NCI-H524 treated with DMSO at 0.1 percent for 48 hours (cell line): ENCODE data around the gene TEDDM1.
"Not testable (repeated sequence)": the region's sequence is repeated elsewhere in the genome, so short reads cannot be mapped to it uniquely, and the experiment has no call there.

Experiments
- DNase-seq: peaks from one replicate; lab custom pipeline; 2025; lab: John Stamatoyannopoulos, UW

Gene TEDDM1

DNA sequence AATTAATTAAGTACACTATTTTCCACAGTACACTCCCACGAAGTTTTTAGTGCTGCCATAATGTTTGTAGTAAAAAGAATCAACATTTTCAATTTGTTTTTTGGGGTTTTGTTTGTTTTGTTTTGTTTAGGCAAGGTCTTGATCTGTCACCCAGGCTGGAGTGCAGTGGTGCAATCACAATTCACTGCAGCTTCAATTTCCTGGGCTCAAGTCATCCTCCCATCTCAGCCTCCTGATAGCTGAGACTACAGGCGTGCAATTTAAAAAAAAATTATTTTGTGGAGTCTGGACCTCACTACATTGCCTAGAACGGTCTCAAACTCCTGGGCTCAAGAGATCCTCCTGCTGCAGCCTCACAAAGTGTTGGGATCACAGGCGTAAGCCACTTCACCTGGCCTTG lies 20.3 kb downstream of the TEDDM1 start:
- DNase-seq = no peak

DNA sequence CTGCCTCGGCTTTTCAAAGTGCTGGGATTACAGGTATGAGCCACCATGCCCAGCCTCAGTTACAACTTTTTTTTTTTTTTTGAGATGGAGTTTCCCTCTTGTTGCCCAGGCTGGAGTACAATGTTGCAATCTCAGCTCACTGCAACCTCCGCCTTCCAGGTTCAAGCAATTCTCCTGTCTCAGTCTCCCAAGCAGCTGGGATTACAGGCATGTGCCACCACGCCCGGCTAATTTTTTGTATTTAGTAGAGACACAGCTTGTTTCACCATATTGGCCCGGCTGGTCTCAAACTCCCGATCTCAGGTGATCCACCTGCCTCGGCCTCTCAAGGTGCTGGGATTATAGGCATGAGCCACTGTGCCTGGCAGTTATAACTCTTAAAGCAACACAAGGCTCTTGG lies 20.7 kb downstream of the TEDDM1 start:
- not testable (repeated sequence) for DNase-seq

DNA sequence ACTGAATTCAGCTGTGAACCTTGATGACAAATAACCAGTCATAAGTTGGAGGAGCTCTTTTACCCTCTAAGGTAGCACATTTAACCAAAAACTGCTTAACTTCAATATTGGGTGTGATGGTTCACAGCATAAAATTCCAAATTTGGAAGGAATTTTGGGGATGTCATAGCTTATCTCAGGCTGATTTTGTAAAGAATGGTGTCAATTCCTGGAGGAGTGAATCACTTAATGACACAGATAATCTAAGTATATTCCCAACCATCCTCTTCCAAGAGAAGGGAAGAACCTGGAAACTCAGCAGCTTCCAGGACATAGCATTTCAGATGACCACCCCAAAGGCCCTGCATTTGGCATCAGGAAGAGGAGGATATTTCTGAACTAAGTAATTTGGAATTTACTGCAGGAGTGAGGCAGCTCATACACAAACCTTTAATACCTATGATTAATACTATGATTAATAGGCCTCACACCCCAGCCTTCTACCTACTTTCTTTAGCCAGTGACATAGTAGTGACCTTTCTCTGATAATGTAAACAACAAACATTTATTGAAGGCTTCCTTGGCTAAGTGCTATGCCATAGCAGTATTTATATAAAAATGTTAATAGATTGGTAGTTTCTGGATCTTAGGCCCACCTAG lies 23.4 kb downstream of the TEDDM1 start:
- DNase-seq = no peak

DNA sequence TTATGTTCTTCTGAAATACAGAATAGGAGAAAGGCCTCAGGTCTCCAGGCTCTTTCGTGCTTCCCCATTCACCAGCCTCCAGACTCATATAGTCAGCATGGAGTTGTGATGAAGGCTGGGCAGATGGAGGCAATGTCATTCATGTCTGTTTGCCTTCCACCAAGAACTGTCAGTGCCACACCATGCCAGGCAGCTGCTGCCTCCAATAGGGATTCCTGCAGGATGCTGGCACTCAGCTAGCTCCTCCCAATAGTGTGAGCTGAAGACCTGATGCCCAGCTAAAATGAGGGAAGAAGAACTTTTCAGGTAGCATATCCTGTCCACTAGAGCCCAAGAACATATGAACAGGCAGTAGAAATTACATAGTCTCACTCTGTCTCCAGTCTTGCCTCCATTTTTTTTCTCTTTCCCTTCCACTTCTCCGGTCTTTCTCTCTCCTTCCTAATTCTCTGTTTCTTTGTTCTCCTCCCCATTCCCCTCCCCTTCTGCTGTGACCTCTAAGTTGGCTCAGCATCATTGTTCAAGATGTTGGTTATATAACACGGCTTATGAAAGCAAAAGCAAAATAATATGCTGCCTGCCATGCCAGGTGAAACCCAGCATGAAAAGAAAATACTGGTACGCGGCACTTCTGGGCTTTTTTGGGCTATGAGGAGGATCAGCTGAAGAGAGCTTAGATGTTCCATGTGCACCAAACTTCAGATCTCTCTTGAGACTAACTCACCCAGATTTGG lies 26.2 kb downstream of the TEDDM1 start:
- no peak for DNase-seq

DNA sequence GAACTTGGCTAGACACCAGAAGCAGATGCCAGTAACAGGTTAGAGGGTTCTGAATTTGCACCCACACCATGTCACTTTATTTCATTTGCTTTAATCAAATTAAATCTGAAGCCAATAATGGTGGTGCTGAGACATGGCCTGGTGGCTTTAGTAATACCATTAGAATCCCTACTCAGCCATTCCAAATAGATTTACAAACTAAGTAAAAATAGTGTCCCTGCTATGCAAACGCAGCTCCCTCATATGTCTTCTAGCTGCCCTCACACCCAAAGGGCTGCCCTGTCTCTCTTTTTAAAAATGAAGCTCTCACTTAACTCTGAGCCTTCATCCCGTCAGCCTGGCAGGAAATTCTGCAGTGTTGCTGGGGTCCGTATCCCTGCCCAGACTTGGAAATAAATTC lies 29.9 kb downstream of the TEDDM1 start:
- no peak for DNase-seq

DNA sequence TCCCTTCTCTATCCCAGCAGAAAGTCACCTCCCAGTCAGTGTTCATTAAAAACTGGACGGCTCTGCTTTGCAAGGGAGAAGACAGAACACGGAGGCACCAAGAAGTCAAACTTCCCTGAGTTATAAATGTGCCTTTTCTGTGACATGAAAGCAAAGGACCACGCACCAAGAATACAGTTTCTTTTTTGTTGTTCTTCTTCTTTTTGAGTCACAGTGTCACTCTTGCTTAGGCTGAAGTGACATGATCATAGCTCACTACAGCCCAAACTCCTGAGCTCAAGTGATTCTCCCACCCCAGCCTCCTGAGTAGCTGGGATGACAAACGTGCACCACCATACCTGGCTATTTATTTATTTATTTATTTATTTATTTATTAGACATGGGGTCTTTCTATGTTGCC lies 31.6 kb downstream of the TEDDM1 start:
- DNase-seq = no peak

DNA sequence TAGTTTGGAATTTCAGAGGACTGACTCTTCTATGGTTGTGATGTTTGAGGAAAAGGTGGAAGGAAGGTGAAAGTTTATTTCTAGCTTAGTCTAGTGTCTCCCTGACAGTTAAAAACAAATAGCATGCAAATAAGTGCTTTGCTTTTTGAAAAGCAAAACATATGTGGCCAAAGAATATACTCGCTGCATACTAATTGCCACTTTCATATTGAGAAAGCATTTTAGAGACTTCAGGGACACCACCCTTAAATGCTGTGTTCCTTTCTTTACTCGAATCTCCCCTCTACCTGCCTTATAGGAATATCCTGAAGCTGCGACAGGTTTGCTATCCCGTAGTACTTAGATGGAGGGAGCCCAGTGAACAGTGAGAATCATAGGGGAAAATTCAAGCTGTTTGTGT lies 32.1 kb downstream of the TEDDM1 start:
- DNase-seq = no peak

DNA sequence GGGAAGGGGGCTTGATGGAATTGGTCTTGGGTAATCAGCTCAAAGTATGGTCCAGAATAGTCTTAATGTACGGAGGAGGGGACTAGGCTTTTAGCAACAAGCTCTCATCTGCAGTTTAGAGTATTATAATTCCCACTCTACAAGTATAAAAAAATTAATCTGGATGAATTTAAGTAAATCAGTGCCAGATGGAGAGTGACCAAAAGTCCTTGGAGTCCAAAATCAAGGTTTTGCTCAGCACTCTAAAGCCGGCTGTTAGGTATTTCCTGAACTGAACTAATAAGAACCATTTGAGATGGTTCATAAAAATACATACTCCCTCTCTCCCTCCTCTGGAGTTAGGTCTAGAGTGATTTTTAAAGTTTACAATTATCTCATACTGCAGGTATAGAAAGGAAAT lies 32.5 kb downstream of the TEDDM1 start:
- no peak for DNase-seq

DNA sequence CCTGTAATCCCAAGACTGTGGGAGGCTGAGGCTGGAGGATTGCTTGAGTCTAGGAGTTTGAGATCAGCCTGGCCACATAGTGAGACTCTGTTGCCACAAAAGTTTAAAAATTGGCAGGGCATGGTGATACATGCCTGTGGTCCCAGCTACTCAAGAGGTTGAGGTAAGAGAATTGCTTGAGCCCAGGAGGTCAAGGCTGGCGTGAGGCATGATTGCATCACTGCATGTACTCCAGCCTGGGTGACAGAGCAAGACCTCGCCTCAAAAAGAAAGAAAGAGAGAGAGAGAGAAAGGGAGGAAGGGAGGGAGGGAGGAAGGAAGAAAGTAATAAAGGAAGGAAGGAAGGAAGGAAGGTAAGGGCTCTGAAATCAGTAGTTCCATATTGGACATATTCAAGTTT lies 33.9 kb downstream of the TEDDM1 start:
- no peak for DNase-seq

DNA sequence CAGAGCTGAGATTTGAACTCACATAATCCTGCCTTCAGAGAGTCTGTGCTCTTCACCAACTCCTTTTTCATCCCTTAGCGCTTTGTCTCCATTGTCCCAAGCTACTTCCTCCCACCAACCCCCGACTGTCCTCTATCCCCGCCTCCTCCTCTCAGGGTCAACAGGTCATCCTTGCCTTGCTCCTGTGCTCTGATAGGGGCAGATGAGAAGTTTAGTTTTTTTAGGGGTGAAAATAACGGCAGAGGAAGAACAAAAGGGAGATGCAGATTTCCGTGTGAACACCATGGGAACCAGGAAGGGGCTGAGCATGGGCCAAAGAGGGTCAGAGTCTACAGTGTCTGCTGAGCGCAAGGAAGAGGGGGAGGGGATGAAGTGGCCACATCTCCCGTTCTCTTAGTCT lies 40.8 kb downstream of the TEDDM1 start:
- DNase-seq = no peak

DNA sequence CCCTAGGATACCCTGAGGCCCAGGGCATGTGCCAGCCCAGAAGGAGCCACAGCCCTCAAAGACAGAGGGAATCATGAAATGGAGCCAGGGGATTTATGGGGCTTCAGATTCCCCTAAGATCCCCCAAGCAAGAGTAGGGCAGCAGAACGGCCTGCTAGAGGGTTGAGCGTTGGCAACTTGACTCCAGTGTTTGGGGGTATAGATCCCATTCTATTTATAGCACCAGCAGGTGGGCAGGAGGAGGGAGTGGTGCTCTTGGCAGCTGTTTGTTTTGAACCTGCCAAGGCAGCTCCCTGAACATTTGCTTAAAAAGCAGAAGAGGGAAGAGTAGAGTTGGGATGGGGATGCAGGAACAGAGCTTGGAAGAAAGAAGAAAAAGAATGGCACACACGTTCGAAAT lies 42.6 kb downstream of the TEDDM1 start:
- DNase-seq = peak; percentile 67

DNA sequence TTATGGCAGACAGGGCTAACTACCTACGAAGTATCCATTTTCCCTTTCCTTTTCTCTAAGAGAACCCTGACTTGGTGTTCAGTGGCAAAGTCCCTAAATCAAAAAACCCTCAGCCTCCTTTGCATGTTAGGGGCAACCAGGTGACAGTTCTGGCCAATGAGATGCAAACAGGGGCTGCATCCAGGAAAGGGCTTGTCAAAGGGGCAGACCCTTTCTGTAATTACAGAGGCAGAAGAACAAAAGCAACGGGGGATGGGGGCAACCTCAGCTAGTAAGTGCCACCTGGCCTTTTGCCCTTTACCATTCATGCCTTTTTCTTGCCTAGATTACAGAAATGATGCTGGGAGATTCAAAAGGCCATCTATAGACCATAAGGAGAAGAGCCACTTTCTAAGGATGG lies 43.3 kb downstream of the TEDDM1 start:
- no peak for DNase-seq

DNA sequence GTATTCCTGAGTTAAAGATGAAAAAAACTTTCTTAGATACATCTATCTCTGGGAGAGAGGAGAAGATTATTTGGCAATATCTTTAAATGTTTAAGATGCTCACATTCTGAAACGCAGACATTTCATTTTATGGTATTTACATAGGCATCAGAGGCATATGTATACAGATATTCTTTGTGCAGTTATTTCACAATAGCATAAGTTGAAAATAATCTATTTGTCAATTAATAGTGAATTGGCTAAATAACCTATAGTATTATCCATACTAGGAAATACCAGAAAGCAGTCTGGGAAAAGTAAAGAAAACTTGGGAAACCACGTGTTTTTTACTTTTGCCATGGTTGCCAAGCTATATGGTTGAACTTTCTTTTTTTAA lies 44.8 kb downstream of the TEDDM1 start:
- no peak for DNase-seq

DNA sequence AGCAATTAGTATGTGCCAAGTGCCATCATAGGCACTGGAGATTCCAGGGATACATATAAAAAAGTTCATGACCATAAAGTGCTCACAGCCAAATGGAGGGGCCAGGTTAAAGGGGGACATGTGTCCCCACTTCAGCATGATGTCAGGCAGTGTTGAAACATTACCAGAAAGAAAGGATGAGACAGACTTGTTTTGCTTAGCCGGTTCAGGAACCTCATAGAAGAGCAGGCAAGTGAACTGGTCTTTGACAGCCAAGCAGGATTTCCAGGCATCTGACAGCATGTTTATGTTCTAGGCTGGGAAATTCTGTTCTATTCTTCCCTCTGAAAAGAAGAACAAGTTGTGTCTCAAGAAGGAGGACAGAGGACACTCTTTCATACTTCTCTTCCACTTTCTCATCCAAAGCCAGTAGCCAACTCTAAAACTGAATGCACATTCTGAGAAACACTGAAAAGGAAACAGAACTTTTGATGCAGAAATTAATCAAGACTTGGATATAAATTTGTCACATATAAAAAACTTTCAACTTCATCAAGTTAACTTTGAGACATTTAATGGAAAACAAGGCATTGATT lies 48.6 kb downstream of the TEDDM1 start:
- DNase-seq = no peak

DNA sequence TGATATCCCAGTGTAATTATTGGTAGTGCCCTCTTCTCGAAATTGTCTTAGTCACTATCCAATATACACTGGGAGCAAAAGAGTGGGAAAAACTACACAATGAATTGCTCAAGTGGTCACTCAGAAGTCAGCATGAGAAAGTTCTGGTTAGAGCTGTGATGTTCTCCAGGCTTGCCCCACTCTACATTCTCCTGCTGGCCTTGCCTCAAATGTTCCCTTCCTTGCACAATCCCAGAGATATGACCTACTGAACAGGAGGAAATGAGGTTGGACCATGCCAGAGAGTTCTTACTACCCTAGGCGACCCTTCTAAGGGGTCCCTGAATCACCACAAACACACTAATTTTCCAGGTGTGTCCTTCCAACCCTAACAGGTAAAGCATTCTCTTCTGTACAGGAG lies 49.6 kb downstream of the TEDDM1 start:
- no peak for DNase-seq

DNA sequence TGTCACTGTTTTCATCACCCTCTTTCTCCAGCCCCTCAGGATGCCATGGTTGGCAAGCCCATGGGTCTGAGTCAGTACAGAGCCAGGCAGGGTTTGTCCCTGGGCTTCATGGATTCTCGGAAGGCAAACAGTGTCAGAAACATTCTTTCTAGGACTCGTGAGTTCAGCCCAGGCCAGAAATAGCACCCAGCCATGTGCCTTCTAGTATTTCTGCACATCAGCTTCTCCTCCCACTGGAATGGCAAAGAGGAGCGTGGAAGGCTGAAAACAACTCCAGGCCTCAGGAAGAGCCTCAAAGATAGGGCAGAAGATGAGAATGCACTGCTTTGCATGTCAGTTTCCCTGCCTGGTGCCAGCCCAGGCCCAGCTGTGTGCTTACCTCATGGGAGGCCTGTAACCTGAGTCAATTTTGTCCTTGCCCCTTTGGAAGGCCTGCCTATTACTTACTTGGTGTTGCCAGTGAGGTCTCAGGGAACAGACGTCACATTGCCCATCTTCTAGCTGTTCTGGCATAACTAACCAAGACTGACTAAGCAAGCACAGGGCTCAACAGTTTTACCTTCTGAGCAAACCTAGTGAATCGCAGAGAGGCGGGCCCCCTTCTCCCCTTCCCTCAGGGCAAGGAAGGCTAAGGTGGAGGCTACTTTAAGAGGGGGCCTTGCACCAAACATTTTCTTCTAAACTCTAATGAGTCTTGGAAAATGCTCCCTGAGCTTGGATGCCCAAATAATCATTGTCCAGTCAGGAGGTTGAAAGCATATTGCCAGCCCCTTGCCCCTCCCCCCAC lies 51.3 kb downstream of the TEDDM1 start:
- DNase-seq = no peak
